HG02763 (cell line): ENCODE data around the gene FCER1G.

Source experiments
- ATAC-seq: cut with Tn5 transposase; IDR thresholded peaks from one replicate; pipeline ENCODE4 v1.9.1; 2021; ENCODE audit warnings: mild to moderate bottlenecking, moderate library complexity; ENCODE audit not compliant: unreplicated experiment

FCER1G gene

DNA sequence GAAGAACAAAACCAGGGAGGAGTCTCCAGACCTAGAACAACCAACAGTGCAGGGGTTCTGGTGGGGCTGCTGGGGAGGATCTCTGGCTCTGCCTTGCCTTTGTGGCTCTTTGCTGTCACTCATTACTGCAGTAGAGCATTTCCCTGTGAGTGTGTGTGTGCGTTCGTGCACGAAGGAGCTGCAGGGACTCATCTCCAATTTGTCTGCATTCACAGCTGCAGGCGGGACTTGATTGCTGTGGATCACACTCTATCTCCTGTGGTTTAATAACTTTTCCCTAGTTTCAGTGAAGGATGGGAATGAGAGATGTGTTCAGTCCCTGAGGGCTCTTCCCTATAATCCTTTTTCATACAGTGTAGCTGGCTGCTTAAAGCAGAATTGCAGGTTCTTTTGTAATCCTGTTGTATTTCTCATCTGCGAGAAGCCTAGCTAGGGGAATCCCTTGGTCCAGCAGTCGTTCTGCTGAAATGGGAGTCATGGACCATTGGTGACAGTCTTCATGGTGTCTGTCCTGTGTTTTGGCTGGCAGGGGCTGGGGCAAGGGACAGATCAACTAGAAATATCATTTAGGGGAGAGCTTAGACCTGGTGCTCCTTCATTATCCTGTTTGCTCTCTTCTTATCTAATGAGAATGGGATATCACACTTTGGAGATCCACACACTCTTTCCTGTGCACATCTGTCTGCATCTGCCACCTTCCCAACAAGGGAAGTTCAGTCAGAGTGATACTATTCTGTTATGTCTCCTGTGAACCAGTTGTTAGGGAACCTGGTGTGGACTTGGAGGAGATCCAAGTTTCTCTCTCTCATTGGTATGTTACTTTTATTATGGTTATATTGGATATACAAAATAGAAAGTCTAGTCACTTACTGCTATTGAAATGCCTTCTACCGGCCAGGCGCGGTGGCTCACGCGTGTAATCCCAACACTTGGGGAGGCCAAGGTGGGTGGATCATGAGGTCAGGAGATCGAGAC, 46.5 kb downstream of the FCER1G start:
- ATAC-seq: no peak

DNA sequence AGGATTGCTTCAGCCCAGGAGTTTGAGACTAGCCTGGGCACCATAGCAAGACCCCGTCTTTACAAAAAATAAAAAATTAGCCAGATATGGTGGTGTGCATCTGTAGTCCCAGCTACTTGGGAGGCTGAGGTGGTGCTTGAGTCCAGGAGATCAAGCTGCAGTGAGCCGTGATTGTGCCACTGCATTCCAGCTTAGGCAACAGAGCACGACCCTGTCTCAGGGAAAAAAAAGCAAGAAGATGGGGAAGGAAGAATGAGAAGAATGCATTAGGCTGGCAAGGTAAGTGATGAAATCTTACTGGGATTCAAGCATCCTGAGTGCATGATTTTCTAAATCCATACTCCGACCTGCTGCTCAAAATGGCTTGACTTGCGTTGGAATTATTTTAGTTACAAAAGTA, 50.2 kb downstream of the FCER1G start:
- ATAC-seq: no peak

DNA sequence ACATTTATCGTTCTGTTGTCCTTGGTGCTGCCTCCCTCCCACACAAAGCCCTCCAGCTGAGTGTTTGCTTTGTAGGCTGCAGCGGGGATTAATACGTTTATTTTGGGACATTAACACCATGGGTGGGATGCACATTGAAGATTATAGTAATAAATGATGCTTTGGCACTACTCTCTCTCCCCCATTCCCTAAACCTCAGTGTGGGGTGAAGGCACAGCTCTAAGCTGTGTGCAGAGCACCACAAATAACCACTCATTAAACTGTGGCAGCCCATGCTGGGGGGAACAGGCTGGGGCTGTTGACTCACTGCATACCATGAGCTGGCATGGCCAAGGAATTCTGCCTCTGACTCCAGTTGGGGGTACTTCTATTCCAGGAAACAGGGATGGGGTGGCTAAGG, 51.1 kb downstream of the FCER1G start:
- no peak for ATAC-seq

DNA sequence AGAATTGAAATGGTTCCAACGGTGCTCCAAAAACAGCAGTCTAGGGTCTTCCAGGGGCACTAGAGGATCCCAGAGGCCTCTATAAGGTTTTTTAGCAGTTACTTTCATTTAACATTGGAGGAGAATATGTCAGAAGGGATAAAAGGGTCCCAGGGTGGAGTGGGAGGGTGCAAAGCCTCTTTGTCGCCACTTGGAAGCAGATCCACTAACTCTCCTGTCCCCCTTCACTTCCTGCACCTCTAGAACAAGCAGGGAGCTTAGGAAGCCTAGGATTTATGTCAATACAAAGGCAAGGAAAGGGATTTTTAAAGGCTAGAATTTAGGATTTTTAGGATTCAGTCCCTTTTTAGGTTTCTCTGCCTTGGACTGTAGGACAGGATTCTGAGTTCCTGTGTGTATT, 51.7 kb downstream of the FCER1G start:
- ATAC-seq: no peak

DNA sequence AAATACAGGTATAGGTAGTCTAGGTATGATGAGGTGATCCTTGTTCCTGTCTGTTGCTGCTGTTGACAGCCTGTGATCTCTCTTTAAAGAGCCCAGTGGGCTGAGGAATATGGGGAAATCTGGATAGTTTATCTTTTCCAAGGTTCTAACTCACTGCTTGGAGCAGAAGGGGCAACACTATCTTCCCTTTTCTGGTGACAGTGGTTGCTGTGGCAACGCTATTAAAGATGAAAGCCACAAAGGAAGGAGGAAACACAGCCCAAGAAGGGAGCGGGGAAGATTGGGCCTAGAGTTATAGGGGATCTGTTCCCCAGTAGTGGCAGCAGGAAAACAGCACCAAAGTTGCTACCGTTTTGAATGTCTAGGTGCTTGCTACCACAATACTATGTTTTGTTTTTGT, 52.2 kb downstream of the FCER1G start:
- no peak for ATAC-seq
